Body of pancreas (tissue), 4 donors: ENCODE results near the gene MICOS13.

ENCODE experiments used
- POLR2A ChIP-seq, 3 donors: fragments of 450-650 bp; IDR thresholded peaks; one replicate each; pipeline ENCODE4 v1.6.1; 2016; ENCODE audit warnings: antibody characterized with exemption in 3 of 3, mild to moderate bottlenecking in 2 of 3
- TF ChIP-seq, protein P1 (sequence below), 7 experiments: fragments of 450-650 bp in 4 of 7; fragments of 200-600 bp in 3 of 7; sonication (generic) in 3 of 7; IDR thresholded peaks; one replicate each; pipeline ENCODE4 v1.5.1; 2016 to 2019; ENCODE audit warnings: antibody characterized with exemption in 7 of 7

GRCh38 chr19:5684694-5685430 is 4.5 kb upstream of the MICOS13 start:
- TF ChIP-seq, protein P1, sequence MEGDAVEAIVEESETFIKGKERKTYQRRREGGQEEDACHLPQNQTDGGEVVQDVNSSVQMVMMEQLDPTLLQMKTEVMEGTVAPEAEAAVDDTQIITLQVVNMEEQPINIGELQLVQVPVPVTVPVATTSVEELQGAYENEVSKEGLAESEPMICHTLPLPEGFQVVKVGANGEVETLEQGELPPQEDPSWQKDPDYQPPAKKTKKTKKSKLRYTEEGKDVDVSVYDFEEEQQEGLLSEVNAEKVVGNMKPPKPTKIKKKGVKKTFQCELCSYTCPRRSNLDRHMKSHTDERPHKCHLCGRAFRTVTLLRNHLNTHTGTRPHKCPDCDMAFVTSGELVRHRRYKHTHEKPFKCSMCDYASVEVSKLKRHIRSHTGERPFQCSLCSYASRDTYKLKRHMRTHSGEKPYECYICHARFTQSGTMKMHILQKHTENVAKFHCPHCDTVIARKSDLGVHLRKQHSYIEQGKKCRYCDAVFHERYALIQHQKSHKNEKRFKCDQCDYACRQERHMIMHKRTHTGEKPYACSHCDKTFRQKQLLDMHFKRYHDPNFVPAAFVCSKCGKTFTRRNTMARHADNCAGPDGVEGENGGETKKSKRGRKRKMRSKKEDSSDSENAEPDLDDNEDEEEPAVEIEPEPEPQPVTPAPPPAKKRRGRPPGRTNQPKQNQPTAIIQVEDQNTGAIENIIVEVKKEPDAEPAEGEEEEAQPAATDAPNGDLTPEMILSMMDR (IDR thresholded peaks at IDR 0.05), result no peak
- TF ChIP-seq POLR2A (IDR thresholded peaks at IDR 0.05), result no peak
